Spleen (tissue), 7 donors: ENCODE measurements around the gene SLC22A5.

Source experiments
- POLR2A ChIP-seq, 3 donors: fragments of 450-650 bp; IDR thresholded peaks; one replicate each; pipeline ENCODE4 v1.5.1; 2017; ENCODE audit warnings: antibody characterized with exemption in 3 of 3, mild to moderate bottlenecking in 1 of 3
- POLR2AphosphoS5 ChIP-seq, 3 donors: sonication (generic); formaldehyde crosslinking; IDR thresholded peaks; one replicate each; pipeline ENCODE4 v1.5.1; 2017; ENCODE audit warnings: antibody characterized with exemption in 3 of 3
- TF ChIP-seq, protein P1 (sequence below), 11 experiments: fragments of 200-600 bp in 7 of 11; fragments of 450-650 bp in 4 of 11; sonication (generic) in 4 of 11; IDR thresholded peaks in 8 of 11; conservative IDR thresholded peaks in 3 of 11; 1 replicate in 7 of 11; 2 replicates in 4 of 11; pipeline versions ENCODE4 v1.4.0 to v1.8.0; 2016 to 2021; ENCODE audit warnings: antibody characterized with exemption in 11 of 11, inconsistent platforms in 4 of 11, mild to moderate bottlenecking in 1 of 11
- donor health status: DM: no; HTN: no; CAD: no; lungs with moderate emphysema.
- donor health status: DM: no; HTN: no; CAD: no.
- donor health status: DM: no; HTN: no; CAD: no.

GRCh38 chr5:132408456-132408855, 38.9 kb downstream of the SLC22A5 start:
- TF ChIP-seq POLR2A (IDR thresholded peaks at IDR 0.05): no peak
- TF ChIP-seq, protein P1, sequence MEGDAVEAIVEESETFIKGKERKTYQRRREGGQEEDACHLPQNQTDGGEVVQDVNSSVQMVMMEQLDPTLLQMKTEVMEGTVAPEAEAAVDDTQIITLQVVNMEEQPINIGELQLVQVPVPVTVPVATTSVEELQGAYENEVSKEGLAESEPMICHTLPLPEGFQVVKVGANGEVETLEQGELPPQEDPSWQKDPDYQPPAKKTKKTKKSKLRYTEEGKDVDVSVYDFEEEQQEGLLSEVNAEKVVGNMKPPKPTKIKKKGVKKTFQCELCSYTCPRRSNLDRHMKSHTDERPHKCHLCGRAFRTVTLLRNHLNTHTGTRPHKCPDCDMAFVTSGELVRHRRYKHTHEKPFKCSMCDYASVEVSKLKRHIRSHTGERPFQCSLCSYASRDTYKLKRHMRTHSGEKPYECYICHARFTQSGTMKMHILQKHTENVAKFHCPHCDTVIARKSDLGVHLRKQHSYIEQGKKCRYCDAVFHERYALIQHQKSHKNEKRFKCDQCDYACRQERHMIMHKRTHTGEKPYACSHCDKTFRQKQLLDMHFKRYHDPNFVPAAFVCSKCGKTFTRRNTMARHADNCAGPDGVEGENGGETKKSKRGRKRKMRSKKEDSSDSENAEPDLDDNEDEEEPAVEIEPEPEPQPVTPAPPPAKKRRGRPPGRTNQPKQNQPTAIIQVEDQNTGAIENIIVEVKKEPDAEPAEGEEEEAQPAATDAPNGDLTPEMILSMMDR (IDR thresholded peaks at IDR 0.05 in 8 of 11, conservative IDR thresholded peaks at IDR 0.05 in 3 of 11): no peak
- TF ChIP-seq POLR2AphosphoS5 (IDR thresholded peaks at IDR 0.05): no peak
